ENCODE measurements around the gene TEX261.

The TEX261 gene

DNA sequence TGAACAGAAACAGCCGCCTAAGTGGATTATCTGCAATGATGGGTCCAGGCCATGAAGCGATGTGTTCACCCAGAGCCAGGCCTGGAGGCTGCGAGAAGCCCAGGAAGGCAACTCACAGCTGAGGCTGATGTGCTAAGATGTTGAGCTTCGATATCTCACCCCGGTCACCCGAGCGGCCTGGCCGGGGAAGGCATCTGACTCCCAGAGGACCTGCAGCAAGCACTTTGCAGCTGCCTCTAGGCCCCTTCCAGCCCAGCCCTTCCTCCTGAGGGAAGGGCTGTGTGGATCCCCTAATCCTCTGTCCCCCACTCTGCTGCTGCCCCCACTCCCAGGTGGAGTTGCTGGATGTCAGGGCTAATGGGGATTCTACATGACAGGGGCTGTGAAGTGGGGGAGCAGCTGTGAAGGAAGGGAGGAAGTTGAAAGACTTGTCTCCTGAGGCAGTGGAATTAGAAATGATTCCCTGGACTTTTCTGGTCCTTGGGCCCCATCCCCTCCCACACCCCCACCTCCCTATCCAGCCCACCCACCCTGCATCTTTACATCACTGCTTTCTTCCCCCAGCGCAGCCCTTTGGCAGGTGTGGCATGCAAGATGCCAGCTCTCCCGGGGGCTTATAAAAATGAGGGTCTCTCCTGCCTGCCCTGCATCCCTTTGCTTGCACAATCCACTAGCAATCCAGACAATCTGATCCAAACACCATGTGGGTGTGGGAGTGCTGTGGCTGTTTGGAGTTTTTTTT is 54.7 kb downstream of the TEX261 start:
- DNase-seq (ENCODE audit: low read depth) = no peak
- no peak overlapping the region for H3K4me3 ChIP-seq (ENCODE audit: control insufficient read depth, low read depth, low read length)
- TF ChIP-seq CTCF (conservative IDR thresholded peaks at IDR 0.05; ENCODE audit: control insufficient read depth, insufficient read depth, low read depth, low read length) = no peak

- no peak for DNase-seq (ENCODE audit: low read depth)
- no peak overlapping the region for H3K4me3 ChIP-seq (ENCODE audit: control insufficient read depth, low read depth, low read length)
- TF ChIP-seq CTCF (conservative IDR thresholded peaks at IDR 0.05; ENCODE audit: control insufficient read depth, insufficient read depth, low read depth, low read length) = no peak
Observed at GRCh38 chr2:70939001-70939838, 55.5 kb downstream of the TEX261 start.

DNA sequence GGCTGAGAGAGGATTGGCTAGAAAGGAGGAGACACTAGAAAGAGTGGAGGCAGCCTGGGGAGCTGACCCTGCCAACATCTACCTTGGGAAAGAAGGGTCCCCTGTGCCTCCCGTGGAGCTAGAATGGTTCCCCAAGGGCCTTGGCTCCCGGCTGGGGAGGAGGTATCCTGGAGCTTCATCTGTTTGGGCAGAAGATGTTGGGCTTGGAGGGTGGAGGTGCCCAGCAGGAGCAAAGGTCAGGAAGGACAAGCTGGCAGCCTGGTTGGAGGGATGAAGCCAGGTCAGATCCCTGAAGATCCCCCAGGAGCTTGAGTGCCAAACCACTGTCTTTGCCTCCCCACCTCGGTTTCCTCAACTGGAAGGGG is 56.1 kb downstream of the TEX261 start:
- DNase-seq (ENCODE audit: low read depth) = no peak
- H3K4me3 ChIP-seq (ENCODE audit: control insufficient read depth, low read depth, low read length) = no peak overlapping the region
- no peak for TF ChIP-seq CTCF (conservative IDR thresholded peaks at IDR 0.05; ENCODE audit: control insufficient read depth, insufficient read depth, low read depth, low read length)

- no peak for TF ChIP-seq CTCF (conservative IDR thresholded peaks at IDR 0.05; ENCODE audit: control insufficient read depth, insufficient read depth, low read depth, low read length)
- no peak overlapping the region for H3K4me3 ChIP-seq (ENCODE audit: control insufficient read depth, low read depth, low read length)
- no peak for DNase-seq (ENCODE audit: low read depth)
Observed at GRCh38 chr2:70937866-70938585, 56.6 kb downstream of the TEX261 start.

- H3K4me3 ChIP-seq (ENCODE audit: control insufficient read depth, low read depth, low read length) = no peak overlapping the region
- DNase-seq (ENCODE audit: low read depth) = no peak
- no peak for TF ChIP-seq CTCF (conservative IDR thresholded peaks at IDR 0.05; ENCODE audit: control insufficient read depth, insufficient read depth, low read depth, low read length)
Observed at GRCh38 chr2:70936979-70937811, 57.5 kb downstream of the TEX261 start.
